Stimulated activated CD4-positive, alpha-beta T cell treated with anti-CD3 and anti-CD28 coated beads, Interleukin-4, amount 100 ng/mL, for 1 hour (primary cell): ENCODE results near the gene SLC7A1.

Source experiments
- DNase-seq: peaks from one replicate; pipeline ENCODE4 v3.0.0-alpha.2; 2020

Gene SLC7A1

GRCh38 chr13:29507356-29507755 lies 88.1 kb downstream of the SLC7A1 start:
- no peak for DNase-seq

GRCh38 chr13:29505950-29506349 lies 89.5 kb downstream of the SLC7A1 start:
- DNase-seq, result no peak

DNA sequence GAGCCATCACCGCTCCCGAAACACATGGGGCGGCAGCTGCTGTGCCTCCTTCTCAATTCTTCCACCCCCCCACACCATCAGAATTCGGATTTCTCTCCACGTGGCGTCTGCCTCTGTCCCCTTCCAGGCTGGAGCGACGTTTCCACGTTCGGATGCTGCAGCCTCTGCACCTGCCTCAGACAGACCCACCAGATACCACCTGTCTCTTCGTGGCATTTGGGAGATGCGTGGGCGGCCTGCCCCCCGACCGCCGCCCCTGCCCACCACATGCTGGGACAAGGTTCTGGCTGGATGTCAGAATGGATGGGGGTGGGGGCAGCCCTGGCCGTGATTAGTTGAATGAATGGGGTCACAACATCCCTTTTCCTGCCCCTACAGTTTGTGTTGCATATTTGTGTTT lies 90.0 kb downstream of the SLC7A1 start:
- DNase-seq, result no peak

- no peak for DNase-seq
Observed at GRCh38 chr13:29504691-29505090, 90.8 kb downstream of the SLC7A1 start.

GRCh38 chr13:29503041-29503837 lies 92.2 kb downstream of the SLC7A1 start:
- DNase-seq, result no peak

GRCh38 chr13:29502391-29503008 lies 93.0 kb downstream of the SLC7A1 start:
- no peak for DNase-seq

- no peak for DNase-seq
Observed at GRCh38 chr13:29501674-29502073, 93.8 kb downstream of the SLC7A1 start.

- DNase-seq, result no peak
Observed at GRCh38 chr13:29500386-29500785, 95.1 kb downstream of the SLC7A1 start.

DNA sequence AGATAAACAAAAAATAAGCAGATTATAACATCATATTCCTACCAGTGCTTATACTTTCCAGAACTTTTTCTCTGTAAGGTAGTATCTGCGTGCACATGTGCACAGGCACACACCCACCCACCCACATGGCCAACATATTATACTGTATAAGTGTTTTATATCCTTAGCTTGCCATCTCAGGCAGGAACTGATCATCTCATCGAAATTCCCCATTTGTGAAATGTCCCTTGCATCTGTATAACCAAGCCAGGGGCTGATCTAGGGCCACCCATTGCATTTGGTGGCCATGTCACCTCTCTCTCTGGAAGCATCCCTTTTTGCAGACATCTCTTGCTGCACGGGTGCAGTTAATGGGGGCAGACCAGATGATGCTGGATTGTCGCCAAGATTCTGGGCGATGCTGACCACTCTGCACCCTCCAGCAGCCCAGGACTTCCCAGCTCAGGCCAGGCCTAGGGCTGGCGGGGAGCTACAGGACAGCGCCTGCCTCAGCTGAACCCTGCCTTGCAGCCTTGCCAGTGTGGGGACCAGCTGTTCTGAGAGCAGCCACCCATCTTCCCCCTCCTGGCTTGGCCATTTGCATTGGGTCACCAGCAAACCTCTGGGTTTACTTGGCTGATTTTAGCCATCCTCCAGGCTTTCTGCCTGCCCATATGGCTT lies 95.9 kb downstream of the SLC7A1 start:
- DNase-seq, result no peak

DNA sequence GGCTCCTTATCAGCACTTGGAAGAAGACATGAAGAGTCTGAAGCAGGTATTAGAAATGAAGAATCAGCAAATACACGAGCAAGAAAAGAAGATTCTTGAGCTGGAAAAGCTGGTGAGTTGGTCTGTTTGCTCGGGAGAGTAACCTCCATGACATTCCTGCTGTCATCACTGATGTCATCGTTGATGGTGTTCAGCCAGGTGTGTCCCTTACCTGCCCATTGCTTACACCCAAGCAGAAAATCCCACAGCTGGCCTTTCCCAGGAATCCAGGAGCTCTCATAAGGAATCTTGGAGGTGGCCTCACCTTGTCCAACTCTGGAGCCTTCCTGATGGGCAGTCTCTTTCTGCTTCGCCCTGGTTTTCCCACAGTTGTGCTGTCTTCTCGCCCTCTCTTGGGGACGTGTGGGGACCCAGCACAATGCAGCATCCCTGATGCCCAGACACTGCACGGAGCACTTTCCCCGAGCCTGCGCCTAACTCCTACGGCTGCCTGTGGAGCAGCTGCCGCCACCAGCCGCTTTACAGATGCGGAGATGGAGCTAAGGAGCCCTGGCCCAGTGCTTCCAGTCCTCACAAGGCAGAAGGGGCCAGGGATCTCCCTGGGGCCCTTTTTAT lies 97.0 kb downstream of the SLC7A1 start:
- no peak for DNase-seq

DNA sequence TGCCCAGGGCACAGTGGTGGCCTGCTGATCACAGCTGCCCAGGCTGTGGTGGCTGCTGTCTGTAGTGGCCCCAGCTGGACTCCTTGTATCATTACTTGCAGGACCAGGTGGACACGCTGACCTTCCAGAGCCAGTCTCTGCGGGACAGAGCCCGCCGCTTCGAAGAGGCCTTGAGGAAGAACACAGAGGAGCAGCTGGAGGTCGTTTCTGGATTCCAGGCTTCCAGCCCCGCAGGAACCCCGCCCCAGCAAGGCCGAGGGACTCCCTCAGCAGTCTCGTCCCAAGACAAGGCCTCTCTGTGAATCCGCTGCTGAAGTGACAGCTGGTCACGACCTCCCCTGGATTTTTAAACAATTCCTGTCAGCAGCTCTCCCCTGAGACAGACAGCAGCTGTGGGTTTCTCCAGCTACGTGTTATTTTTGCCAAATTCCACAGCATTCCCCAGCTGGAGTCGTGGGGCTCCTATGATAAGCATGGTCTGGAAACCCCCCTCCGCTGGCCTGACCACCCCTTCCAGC lies 98.3 kb downstream of the SLC7A1 start:
- DNase-seq, result no peak

DNA sequence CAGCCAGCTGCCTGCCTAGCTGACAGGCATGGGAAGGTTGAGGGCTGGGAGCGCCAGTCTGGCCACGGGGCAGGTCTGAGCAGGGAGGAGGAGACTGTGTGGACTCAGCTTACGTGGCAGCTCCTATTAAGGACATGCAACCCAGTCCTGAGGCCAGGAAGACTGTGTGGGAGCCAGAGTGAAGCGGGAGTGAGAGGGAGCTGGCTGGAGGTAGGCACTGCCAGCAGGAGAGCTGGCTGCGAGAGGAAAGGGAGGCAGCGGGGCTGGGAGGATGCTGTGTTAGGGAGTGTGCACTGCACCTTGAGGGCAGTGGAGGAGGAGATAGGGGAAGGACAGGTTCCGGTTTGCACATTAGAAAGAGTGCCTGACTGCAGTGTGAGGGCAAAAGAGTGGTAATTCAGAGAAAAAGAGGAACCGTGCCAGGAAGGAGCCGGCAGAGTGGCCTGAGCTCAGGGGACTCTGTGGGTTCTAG lies 99.2 kb downstream of the SLC7A1 start:
- no peak for DNase-seq

GRCh38 chr13:29494520-29494919 lies 101.0 kb downstream of the SLC7A1 start:
- DNase-seq, result no peak

GRCh38 chr13:29493796-29494195 lies 101.7 kb downstream of the SLC7A1 start:
- DNase-seq, result no peak

GRCh38 chr13:29491248-29491647 lies 104.2 kb downstream of the SLC7A1 start:
- DNase-seq, result no peak

DNA sequence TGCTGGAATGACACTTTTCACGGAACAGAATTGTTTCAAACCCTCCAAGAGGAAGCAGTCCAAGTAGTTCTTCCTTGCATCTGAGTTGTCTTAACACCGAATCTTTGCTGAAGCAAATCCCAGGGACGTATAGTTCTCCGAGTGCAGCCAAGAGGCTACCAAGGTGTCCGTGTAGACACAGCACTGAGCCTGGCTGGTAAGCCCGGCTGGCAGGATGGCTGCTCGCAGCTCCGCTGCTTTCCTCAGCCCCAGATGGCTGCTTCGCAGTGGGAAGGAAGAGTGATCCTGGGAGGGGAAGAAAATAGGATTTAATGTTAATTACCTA lies 105.0 kb downstream of the SLC7A1 start:
- no peak for DNase-seq

- DNase-seq, result no peak
Observed at GRCh38 chr13:29489650-29490560, 105.6 kb downstream of the SLC7A1 start.

GRCh38 chr13:29487466-29488454 lies 107.7 kb downstream of the SLC7A1 start:
- DNase-seq, result no peak

DNA sequence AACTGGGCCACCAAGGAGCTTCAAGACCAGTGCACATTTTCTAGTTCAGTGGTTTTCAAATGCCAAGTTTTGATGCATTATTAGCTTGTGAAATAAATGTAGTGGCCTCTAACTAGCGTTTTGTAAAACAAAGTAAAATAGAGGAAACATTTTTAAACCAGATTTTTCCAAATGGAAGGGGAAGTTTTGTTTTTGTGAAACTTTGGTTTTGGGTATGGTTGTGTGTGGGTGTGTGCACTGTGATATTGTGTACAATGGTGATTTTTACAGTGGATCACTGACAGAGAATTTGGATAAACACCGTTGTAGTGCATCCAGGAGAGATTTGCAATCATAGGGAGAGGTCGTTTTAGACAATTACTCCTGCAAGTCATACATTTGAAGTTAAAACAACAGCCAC lies 108.9 kb downstream of the SLC7A1 start:
- no peak for DNase-seq

DNA sequence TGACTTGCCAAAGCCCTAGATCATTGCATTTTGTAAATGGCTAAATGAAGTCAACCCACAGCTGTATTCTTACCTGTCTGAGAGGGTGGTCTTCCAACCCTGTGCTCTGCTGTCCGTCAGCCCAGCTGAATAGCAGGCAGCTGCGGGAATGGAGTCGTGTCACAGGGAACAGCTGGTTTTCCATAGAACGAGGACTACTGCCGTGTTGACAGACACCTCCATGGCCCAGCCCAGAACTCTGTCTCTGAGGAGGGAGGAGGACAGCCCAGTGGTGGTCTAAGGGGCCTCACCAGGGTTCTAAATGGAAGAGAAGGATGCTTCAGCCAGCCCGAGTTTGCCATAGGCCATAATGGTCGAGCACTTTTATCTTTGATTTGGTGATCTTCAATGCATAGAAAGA lies 110.7 kb downstream of the SLC7A1 start:
- DNase-seq, result no peak

DNA sequence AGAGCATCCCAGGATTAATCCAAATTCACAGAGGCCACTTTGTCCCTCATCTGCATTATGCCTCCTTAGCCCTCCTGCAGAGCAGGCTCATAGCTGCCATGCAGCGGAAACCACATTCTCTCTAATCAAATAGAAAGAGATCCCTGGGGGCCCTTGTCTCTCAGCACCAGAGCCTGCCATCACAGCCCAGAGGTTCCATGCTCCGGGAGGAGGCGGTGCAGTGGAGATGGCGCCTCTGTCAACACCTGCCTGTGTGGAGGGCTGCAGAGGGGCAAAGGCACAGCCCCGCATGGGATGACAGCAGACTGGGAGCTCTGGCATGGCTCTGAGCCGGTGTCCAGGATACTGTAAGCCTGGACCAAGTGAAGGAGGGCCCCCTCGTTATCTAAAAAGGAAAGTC lies 111.3 kb downstream of the SLC7A1 start:
- DNase-seq, result no peak
